Fibroblast of villous mesenchyme (primary cell): ENCODE data around the gene MICAL3. TPM values are rescaled to one million over a fixed set of nuclear protein-coding genes. Genes with fewer than 3 reads are reported as not detected.
A peak's percentile ranks its signal among the peaks of the same experiment; 100 is the strongest.

Source experiments
- DNase-seq: peaks from one replicate; pipeline ENCODE4 v3.0.0-alpha.2; 2010; ENCODE audit warnings: low read depth
- H3K4me3 ChIP-seq: 2 replicates; pipeline ENCODE4 v1.5.1; 2011; ENCODE audit warnings: low read depth, mild to moderate bottlenecking, low read length
- CTCF ChIP-seq: IDR thresholded peaks from 2 replicates; pipeline ENCODE4 v1.5.1; 2012; ENCODE audit warnings: low read depth, mild to moderate bottlenecking, low read length; ENCODE audit not compliant: insufficient read depth
- total RNA-seq: library from RNA; depleted of rRNA; stranded (reverse); fragments of >200 nt; gene quantifications from 2 replicates; pipeline ENCODE4 v1.2.3, GENCODE V29; 2012

MICAL3 gene
- total RNA-seq, 1 donor = 39.7 TPM

DNA sequence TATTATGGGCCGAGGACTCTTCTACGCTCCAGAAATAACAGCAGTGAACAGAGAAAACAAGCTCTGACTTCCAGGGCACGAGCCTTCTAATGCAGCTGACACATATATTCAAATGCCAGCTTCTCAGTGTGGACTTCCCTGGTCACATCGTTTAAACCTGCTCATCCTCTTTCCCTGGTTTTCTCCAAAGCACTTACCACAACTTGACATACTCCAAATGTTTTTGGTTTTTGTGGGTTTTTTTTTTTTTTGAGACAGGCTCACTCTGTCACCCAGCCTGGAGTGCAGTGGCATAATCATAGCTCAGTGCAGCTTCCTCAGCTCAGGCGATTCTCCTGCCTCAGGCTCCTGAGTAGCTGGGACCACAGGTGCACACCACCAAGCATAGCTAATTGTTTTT, 105.5 kb downstream of the MICAL3 start:
- H3K4me3 ChIP-seq = no peak overlapping the region
- TF ChIP-seq CTCF = no peak
- peak; percentile 59 for DNase-seq

- H3K4me3 ChIP-seq = no peak overlapping the region
- DNase-seq = no peak
- no peak for TF ChIP-seq CTCF
Observed at GRCh38 chr22:17917490-17917983, 106.8 kb downstream of the MICAL3 start.

DNA sequence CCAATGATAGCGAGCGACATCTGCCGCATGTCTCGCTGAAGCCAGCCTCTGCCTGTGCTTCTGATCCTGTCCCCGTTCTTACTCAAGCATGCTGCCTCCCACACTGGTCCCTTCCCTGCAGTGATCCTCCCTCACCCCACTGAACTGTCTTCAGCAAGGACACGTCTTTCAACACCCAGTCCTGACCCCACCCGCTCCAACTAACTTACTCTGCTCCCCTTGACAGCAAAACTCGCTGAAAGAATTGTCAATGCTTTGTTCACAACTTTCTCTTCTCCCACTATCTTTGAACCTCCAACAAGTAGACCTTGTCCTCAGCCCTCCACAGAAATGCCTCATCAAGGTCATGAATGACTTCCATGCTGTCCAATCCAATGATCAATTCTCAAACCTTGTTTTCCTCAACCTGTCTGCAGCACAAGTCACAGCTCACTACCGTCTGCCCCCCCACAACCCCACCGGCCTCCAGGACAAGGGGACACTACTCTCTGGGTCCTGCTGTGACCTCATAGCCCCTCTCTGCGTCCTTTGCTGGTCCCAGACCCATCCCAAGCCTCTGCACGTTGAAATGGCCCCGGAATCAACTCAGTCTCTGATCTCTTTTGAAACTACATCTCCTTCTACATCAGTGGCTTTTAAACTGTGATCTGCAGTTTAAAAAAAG, 108.0 kb downstream of the MICAL3 start:
- no peak for TF ChIP-seq CTCF
- DNase-seq = no peak
- no peak overlapping the region for H3K4me3 ChIP-seq

DNA sequence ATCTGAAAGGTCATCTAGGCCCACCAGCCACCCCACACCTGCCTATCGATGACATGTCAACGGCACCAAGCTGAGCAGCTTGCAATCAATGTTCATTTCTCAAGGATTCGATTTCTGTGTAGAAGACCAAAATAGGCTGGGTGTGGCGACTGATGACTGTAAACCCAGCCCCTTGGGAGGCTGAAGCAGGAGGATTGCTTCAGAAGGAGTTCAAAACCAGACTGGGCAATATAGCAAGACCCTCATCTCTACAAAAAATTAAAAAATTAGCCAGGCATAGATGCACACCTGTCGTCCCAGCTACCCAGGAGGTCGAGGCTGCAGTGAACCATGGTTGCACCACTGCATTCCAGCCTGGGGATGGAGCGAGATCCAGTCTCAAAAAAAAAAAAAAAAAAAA, 108.7 kb downstream of the MICAL3 start:
- H3K4me3 ChIP-seq = no peak overlapping the region
- DNase-seq = no peak
- TF ChIP-seq CTCF = no peak

GRCh38 chr22:17915188-17915587, 109.2 kb downstream of the MICAL3 start:
- TF ChIP-seq CTCF = no peak
- DNase-seq = no peak
- no peak overlapping the region for H3K4me3 ChIP-seq

DNA sequence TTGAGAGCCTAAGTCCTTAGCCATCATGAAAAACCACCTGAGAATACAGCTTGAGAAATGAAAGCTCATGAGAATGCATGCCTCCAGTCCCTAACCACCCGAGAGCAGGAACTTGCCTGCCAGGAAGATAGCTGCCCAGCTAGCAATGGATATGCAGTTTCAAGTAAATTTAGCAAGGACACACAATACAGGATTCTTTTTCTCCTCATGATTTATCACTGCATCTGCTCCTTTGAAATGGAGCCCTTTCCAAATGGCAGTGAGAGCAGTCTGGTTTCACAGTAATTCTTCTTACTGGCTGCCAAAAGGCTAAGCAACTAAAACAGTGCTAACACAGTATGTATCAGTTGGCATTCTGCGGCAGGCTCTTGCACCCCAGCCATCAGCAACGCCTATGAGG, 109.9 kb downstream of the MICAL3 start:
- no peak for DNase-seq
- H3K4me3 ChIP-seq = no peak overlapping the region
- TF ChIP-seq CTCF = no peak

GRCh38 chr22:17913801-17914347, 110.5 kb downstream of the MICAL3 start:
- peak; percentile 83 for DNase-seq
- no peak overlapping the region for H3K4me3 ChIP-seq
- no peak for TF ChIP-seq CTCF
